NCI-H1694 (cell line): ENCODE results near the gene RSAD2.

Experiments
- DNase-seq: peaks from one replicate; lab custom pipeline; 2025; lab: John Stamatoyannopoulos, UW

Gene RSAD2

DNA sequence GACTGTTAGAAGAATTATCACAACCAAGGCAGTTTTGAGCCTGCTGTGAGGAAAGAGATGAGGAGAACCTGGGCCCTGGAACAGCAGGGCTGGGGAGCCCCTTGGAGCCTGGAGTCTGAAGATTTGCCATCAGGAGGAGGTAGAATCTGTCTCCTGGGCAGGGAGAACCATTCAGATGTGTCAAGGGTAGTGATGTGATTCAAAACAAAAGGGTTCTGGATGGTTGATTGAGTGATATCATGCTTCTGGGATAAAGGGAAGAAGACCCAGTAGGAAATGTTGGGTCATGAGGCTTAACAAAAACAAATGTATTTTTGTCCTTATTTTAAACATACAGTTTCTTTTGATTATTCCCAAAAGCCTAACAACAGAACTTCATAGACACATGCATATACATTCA lies 68.2 kb downstream of the RSAD2 start:
- DNase-seq, result no peak

GRCh38 chr2:6946722-6947121 lies 69.1 kb downstream of the RSAD2 start:
- no peak for DNase-seq
